Gastrocnemius medialis (tissue), 4 donors: Measurements from ENCODE around the gene NUP188. TPM values are rescaled to one million over a fixed set of nuclear protein-coding genes. Genes with fewer than 3 reads are reported as not detected.

Experiments
- ATAC-seq, 2 donors: fragments of 150-250 bp; one replicate each; pipeline ENCODE4 v1.9.1; 2016
- DNase-seq, 2 donors: peaks; one replicate each; pipeline ENCODE4 v3.0.0-alpha.2; 2019
- H3K27ac ChIP-seq, 4 donors: fragments of 200-600 bp; sonication (generic); 1 replicate in 1 of 4; 2 replicates in 3 of 4; pipeline ENCODE4 v1.5.1; 2016 to 2018; ENCODE audit warnings: mild to moderate bottlenecking in 2 of 4, moderate library complexity in 1 of 4
- H3K27me3 ChIP-seq, 3 donors: fragments of 200-600 bp; sonication (generic) in 2 of 3; 1 replicate in 1 of 3; 2 replicates in 2 of 3; pipeline versions ENCODE4 v1.5.1 to v1.6.0; 2016 to 2019; ENCODE audit warnings: mild to moderate bottlenecking in 1 of 3, moderate library complexity in 1 of 3
- H3K36me3 ChIP-seq, 2 donors: fragments of 200-600 bp; sonication (generic) in 1 of 2; one replicate each; pipeline ENCODE4 v1.5.1; 2017 to 2018
- H3K4me1 ChIP-seq, 2 donors: fragments of 200-600 bp; sonication (generic) in 1 of 2; one replicate each; pipeline ENCODE4 v1.5.1; 2016 to 2017; ENCODE audit warnings: mild to moderate bottlenecking in 2 of 2
- H3K4me3 ChIP-seq, 4 donors: fragments of 200-600 bp; sonication (generic) in 3 of 4; 1 replicate in 1 of 4; 2 replicates in 3 of 4; pipeline ENCODE4 v1.5.1; 2016 to 2019; ENCODE audit warnings: mild to moderate bottlenecking in 2 of 4
- H3K9me3 ChIP-seq, 3 donors: fragments of 200-600 bp; sonication (generic) in 2 of 3; 1 replicate in 1 of 3; 2 replicates in 2 of 3; pipeline ENCODE4 v1.5.1; 2016 to 2019
- POLR2A ChIP-seq, 2 donors: fragments of 450-650 bp; IDR thresholded peaks; one replicate each; pipeline ENCODE4 v1.6.1; 2017; ENCODE audit warnings: antibody characterized with exemption in 2 of 2, mild to moderate bottlenecking in 2 of 2, moderate library complexity in 2 of 2
- in situ Hi-C, 4 donors: fragments of 200-750 bp; cut with MboI; loops; one replicate each; pipeline versions ENCODE4 v1.15.0 to v1.8.0; 2017; ENCODE audit warnings: low sequenced_read_pairs in 4 of 4
- intact Hi-C: fragments of 100-400 bp; cut with DNase I; formaldehyde crosslinking; loops from one replicate; pipeline ENCODE4 v1.15.1; 2023; ENCODE audit warnings: low total_unique reads
- total RNA-seq, 4 donors: library from RNA; depleted of rRNA; stranded (reverse); fragments of >200 nt; gene quantifications; one replicate each; pipeline versions ENCODE4 v1.1.0 to v1.2.3, GENCODE V29; 2016
- TF ChIP-seq, protein P1 (sequence below), 5 experiments: fragments of 450-650 bp in 3 of 5; fragments of 200-600 bp in 2 of 5; sonication (generic) in 2 of 5; IDR thresholded peaks in 4 of 5; conservative IDR thresholded peaks in 1 of 5; 1 replicate in 4 of 5; 2 replicates in 1 of 5; pipeline ENCODE4 v1.5.1; 2016 to 2019; ENCODE audit warnings: antibody characterized with exemption in 5 of 5, mild to moderate bottlenecking in 3 of 5, moderate library complexity in 3 of 5

The NUP188 gene
- total RNA-seq, 4 donors from 2014 or later: 24.7 to 59.7 (median 30.3) TPM

DNA sequence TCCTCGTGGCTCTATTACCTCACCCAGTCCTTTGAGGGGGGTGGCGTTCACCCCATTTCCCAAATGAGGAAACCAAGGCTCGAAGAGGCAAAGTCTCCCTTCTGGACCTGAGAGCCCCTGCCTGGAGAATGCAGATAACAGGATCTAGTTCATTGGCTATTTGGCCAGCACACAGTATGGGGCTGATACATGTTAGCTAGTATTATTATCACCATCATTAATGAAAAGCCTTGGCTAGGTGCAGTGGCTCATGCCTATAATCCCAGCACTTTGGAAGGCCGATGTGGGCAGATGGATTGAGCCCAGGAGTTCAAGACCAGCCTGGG is 76.4 kb downstream of the NUP188 start:
- intact Hi-C loops (loop anchor here (2.0 to 10.0 kb wide), 3 partner anchors 17 to 471 kb away; no protein-coding TSS in a partner anchor), in situ Hi-C loops (no loop called here)
- no peak for ATAC-seq
- TF ChIP-seq POLR2A (IDR thresholded peaks at IDR 0.05): no peak
- TF ChIP-seq, protein P1, sequence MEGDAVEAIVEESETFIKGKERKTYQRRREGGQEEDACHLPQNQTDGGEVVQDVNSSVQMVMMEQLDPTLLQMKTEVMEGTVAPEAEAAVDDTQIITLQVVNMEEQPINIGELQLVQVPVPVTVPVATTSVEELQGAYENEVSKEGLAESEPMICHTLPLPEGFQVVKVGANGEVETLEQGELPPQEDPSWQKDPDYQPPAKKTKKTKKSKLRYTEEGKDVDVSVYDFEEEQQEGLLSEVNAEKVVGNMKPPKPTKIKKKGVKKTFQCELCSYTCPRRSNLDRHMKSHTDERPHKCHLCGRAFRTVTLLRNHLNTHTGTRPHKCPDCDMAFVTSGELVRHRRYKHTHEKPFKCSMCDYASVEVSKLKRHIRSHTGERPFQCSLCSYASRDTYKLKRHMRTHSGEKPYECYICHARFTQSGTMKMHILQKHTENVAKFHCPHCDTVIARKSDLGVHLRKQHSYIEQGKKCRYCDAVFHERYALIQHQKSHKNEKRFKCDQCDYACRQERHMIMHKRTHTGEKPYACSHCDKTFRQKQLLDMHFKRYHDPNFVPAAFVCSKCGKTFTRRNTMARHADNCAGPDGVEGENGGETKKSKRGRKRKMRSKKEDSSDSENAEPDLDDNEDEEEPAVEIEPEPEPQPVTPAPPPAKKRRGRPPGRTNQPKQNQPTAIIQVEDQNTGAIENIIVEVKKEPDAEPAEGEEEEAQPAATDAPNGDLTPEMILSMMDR (IDR thresholded peaks at IDR 0.05 in 4 of 5, conservative IDR thresholded peaks at IDR 0.05 in 1 of 5): no peak
- Histone ChIP-seq H3K36me3 (no peaks in the 10 kb centered on the region), H3K27ac (peak overlapping the region; percentile 81 to 90 (median 86)), H3K4me1 (peaks cover 33 to 38% of the 10 kb centered on the region in 2 donors), H3K4me3 (peak overlapping the region in 1 of 4 donors; percentile 11), H3K27me3 (no peaks in the 10 kb centered on the region), H3K9me3 (no peaks in the 10 kb centered on the region)
- DNase-seq: no peak

DNA sequence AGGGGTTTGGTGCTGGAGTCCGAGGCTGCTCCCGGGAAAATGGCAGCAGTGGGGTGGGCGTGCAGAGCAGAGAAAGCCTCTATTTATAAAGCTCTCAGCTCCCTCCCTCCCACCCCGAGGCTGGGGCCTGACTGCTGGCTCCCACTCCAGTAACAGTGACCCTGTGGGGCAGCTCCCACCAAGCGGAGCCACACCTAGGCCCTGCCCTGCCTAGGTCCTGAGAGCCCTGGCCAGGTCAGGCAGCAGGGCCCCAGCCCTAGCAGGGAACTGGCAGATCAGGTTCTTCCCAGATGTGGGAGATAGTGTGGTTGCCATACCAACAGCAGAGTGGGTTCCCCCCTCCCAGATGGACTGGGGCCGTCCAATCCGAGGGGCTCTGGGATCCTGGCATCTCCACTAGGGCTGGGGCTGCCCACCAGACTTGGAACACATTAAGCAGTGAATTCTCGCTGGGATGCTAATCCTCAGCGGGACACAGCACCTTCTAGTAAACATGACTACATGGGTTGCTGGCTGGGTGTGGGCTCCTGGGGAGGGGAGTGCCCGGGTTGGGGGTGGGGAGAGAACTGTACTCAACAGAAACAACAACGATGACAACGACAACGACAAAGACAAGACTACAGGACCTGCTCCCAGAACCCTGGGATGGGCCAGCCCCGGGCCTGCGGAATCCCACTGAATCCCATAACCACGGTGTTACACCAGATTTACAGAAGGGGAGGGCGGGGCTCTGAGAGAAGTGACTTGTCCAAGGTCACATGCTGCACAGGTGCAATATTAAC is 79.1 kb downstream of the NUP188 start:
- peaks cover 33 to 38% of the 10 kb centered on the region in 2 donors for H3K4me1 ChIP-seq
- DNase-seq: no peak
- H3K36me3 ChIP-seq: no peaks in the 10 kb centered on the region
- TF ChIP-seq, protein P1 (IDR thresholded peaks at IDR 0.05 in 4 of 5, conservative IDR thresholded peaks at IDR 0.05 in 1 of 5): no peak
- TF ChIP-seq POLR2A (IDR thresholded peaks at IDR 0.05): no peak
- in situ Hi-C loops: no loop called here
- no peaks in the 10 kb centered on the region for H3K27me3 ChIP-seq
- H3K27ac ChIP-seq: peak overlapping the region; percentile 81 to 90 (median 86)
- ATAC-seq: no peak
- intact Hi-C loops: loop anchor here (10.0 kb wide), 1 partner anchor 468 kb away; no protein-coding TSS in a partner anchor
- H3K4me3 ChIP-seq: peak overlapping the region; percentile 64 to 81 (median 74)
- no peaks in the 10 kb centered on the region for H3K9me3 ChIP-seq

DNA sequence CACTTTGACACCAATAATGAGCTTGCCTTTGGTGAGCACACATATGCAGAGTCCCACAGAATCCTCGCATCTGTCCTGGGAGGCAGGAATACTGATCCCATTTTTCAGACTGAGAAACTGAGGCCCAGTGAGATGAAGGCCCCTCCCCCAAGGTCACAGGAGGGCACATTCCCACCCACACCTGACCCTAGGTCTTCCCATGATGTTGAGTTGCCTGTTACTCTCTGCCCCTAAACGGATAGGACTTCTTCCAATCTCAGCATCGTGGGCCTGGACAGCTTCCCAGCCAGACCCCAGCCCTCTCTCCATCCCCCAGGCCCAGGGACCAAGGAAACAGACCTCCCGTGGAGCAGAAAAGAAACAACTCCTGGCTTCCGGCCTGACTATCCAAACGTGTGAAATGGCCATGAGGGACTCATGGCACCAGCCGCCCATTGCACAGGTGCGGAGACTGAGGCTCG is 79.8 kb downstream of the NUP188 start:
- TF ChIP-seq, protein P1 (IDR thresholded peaks at IDR 0.05 in 4 of 5, conservative IDR thresholded peaks at IDR 0.05 in 1 of 5): no peak
- no peak for TF ChIP-seq POLR2A (IDR thresholded peaks at IDR 0.05)
- no peak for ATAC-seq
- Histone ChIP-seq H3K9me3 (no peaks in the 10 kb centered on the region), H3K27me3 (no peaks in the 10 kb centered on the region), H3K27ac (peak overlapping the region; percentile 81 to 90 (median 86)), H3K4me3 (peak overlapping the region; percentile 64 to 81 (median 74)), H3K4me1 (peaks cover 32 to 33% of the 10 kb centered on the region in 2 donors), H3K36me3 (no peaks in the 10 kb centered on the region)
- intact Hi-C loops (loop anchor here (10.0 kb wide), 1 partner anchor 468 kb away; no protein-coding TSS in a partner anchor), in situ Hi-C loops (no loop called here)
- no peak for DNase-seq

DNA sequence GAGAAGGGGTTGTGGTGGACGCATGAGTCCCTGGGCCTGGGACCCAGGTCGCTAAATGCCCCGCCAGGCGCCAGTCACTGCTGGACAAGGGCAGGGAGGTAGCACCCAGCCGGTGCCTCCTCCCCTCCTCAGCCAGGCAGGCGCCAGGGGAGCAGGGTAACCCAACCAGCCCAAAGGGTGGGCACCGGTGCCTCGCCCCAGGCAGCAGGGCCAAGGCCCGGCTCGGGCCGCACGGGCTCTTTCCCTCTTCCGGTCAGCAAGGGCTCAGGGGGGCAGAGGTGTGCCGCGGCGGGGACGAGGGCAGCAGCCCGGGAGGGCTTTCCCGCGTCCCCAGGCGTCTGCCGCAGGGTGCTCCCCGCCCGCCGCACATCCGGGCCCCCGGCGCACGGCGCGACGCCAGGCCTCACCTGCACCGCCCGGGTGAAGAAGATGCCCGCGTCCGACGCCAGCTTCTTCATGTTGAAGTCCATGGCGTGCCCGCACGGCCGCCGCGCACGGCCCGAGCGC is 80.2 kb downstream of the NUP188 start:
- ATAC-seq (peak; percentile 43 to 45), DNase-seq (peak in 1 of 2 donors; percentile 68)
- Histone ChIP-seq H3K27ac (peak overlapping the region; percentile 81 to 90 (median 86)), H3K4me1 (peaks cover 27 to 30% of the 10 kb centered on the region in 2 donors), H3K9me3 (no peaks in the 10 kb centered on the region), H3K27me3 (no peaks in the 10 kb centered on the region), H3K4me3 (peak overlapping the region; percentile 64 to 81 (median 74)), H3K36me3 (no peaks in the 10 kb centered on the region)
- intact Hi-C loops (loop anchor here (2.0 to 10.0 kb wide), 2 partner anchors 83 to 467 kb away; partner anchors contain the start of genes CRAT and PTPA), in situ Hi-C loops (no loop called here)
- TF ChIP-seq, protein P1 (IDR thresholded peaks at IDR 0.05 in 4 of 5, conservative IDR thresholded peaks at IDR 0.05 in 1 of 5): no peak
- no peak for TF ChIP-seq POLR2A (IDR thresholded peaks at IDR 0.05)
